ENCODE data around the gene FBXW2.
"Not testable (repeated sequence)": the region's sequence is repeated elsewhere in the genome, so short reads cannot be mapped to it uniquely, and the experiment has no call there.

FBXW2 gene

GRCh38 chr9:120792898-120793765, at the start of gene FBXW2:
FBXW2 (minus strand) TSS chr9:120793416; CDS start chr9:120788258, 5,158 bp downstream.
- peak; percentile 89 for DNase-seq (ENCODE audit: insufficient read length, low spot score)
- no peak for FAIRE-seq

- FAIRE-seq (no peak), DNase-seq (ENCODE audit: insufficient read length, low spot score) (peak; percentile 7)
Measured at GRCh38 chr9:120841930-120842684, 48.9 kb upstream of the FBXW2 start.

- DNase-seq (ENCODE audit: insufficient read length, low spot score) = no peak
- FAIRE-seq = no peak
Measured at GRCh38 chr9:120839146-120839545, 45.9 kb upstream of the FBXW2 start.

GRCh38 chr9:120837921-120838320, 44.7 kb upstream of the FBXW2 start:
- DNase-seq (ENCODE audit: insufficient read length, low spot score) = no peak
- no peak for FAIRE-seq

GRCh38 chr9:120833325-120833724, 40.1 kb upstream of the FBXW2 start:
- FAIRE-seq (no peak), DNase-seq (ENCODE audit: insufficient read length, low spot score) (no peak)

GRCh38 chr9:120832807-120833206, 39.6 kb upstream of the FBXW2 start:
- no peak for FAIRE-seq
- no peak for DNase-seq (ENCODE audit: insufficient read length, low spot score)

- no peak for FAIRE-seq
- no peak for DNase-seq (ENCODE audit: insufficient read length, low spot score)
Measured at GRCh38 chr9:120830865-120831264, 37.6 kb upstream of the FBXW2 start.

GRCh38 chr9:120830151-120830550, 36.9 kb upstream of the FBXW2 start:
- no peak for FAIRE-seq
- DNase-seq (ENCODE audit: insufficient read length, low spot score) = no peak

- DNase-seq (ENCODE audit: insufficient read length, low spot score) (no peak), FAIRE-seq (no peak)
Measured at GRCh38 chr9:120829650-120830049, 36.4 kb upstream of the FBXW2 start.

GRCh38 chr9:120820095-120820494, 26.9 kb upstream of the FBXW2 start:
- no peak for FAIRE-seq

GRCh38 chr9:120818595-120818994, 25.4 kb upstream of the FBXW2 start:
- FAIRE-seq (no peak), DNase-seq (ENCODE audit: insufficient read length, low spot score) (no peak)

More at GRCh38 chr9:120820095-120820494, 26.9 kb upstream of the FBXW2 start:
- DNase-seq (ENCODE audit: insufficient read length, low spot score) = no peak

- FAIRE-seq = no peak
Measured at GRCh38 chr9:120815075-120815474, 21.9 kb upstream of the FBXW2 start.

GRCh38 chr9:120808931-120809330, 15.7 kb upstream of the FBXW2 start:
- FAIRE-seq = no peak

More at GRCh38 chr9:120815075-120815474, 21.9 kb upstream of the FBXW2 start:
- no peak for DNase-seq (ENCODE audit: insufficient read length, low spot score)

GRCh38 chr9:120807607-120808379, 14.6 kb upstream of the FBXW2 start:
- FAIRE-seq = no peak

More at GRCh38 chr9:120808931-120809330, 15.7 kb upstream of the FBXW2 start:
- DNase-seq (ENCODE audit: insufficient read length, low spot score) = no peak

GRCh38 chr9:120804784-120805363, 11.7 kb upstream of the FBXW2 start:
- not testable (repeated sequence) for DNase-seq (ENCODE audit: insufficient read length, low spot score); FAIRE-seq

More at GRCh38 chr9:120807607-120808379, 14.6 kb upstream of the FBXW2 start:
- DNase-seq (ENCODE audit: insufficient read length, low spot score) = no peak

- no peak for FAIRE-seq
- DNase-seq (ENCODE audit: insufficient read length, low spot score) = no peak
Measured at GRCh38 chr9:120801441-120801840, 8.2 kb upstream of the FBXW2 start.

GRCh38 chr9:120791161-120791560, 2.1 kb downstream of the FBXW2 start:
- no peak for FAIRE-seq

GRCh38 chr9:120787933-120788332, 5.3 kb downstream of the FBXW2 start:
- no peak for FAIRE-seq
- DNase-seq (ENCODE audit: insufficient read length, low spot score) = no peak

More at GRCh38 chr9:120791161-120791560, 2.1 kb downstream of the FBXW2 start:
- DNase-seq (ENCODE audit: insufficient read length, low spot score) = no peak

- FAIRE-seq (no peak), DNase-seq (ENCODE audit: insufficient read length, low spot score) (peak; percentile 23)
Measured at GRCh38 chr9:120783602-120784047, 9.6 kb downstream of the FBXW2 start.

GRCh38 chr9:120781236-120781635, 12.0 kb downstream of the FBXW2 start:
- no peak for FAIRE-seq
- no peak for DNase-seq (ENCODE audit: insufficient read length, low spot score)

Measured in HTR-8/SVneo (cell line).